IMR-90 (cell line): ENCODE measurements around the gene ATG5. TPM values are rescaled to one million over a fixed set of nuclear protein-coding genes. Genes with fewer than 3 reads are reported as not detected.

Source experiments
- ATAC-seq: fragments of 200-7000 bp; cut with Tn5 transposase; 2 replicates; pipeline ENCODE4 v1.9.1; 2020; ENCODE audit warnings: low read depth, mild to moderate bottlenecking, moderate library complexity
- BruUV-seq: library from RNA; stranded (reverse); fragments of 400-500 nt; replicated peaks from 2 replicates; lab custom pipeline; 2021; lab: Mats Ljungman, UMichigan
- CTCF ChIA-PET: fragments of 300-600 bp; formaldehyde crosslinking; extraction: SDS; loops from one replicate; lab custom pipeline; 2021; ENCODE audit warnings: antibody characterized with exemption; lab: Yijun Ruan, JAX
- POLR2A ChIA-PET: fragments of 300-600 bp; sonication (Branson Sonifier 250); formaldehyde crosslinking; loops from one replicate; lab custom pipeline; 2022; ENCODE audit warnings: antibody characterized with exemption; ENCODE audit not compliant: unreplicated experiment; lab: Charles Lee
- DNase-seq: peaks from one replicate; pipeline ENCODE4 v3.0.0; 2013
- H2AFZ ChIP-seq: replicated peaks from 2 replicates; pipeline ENCODE3; 2013; ENCODE audit warnings: low read length, mild to moderate bottlenecking; ENCODE audit not compliant: poor library complexity
- H2AK5ac ChIP-seq: 2 replicates; pipeline ENCODE4 v1.6.1; 2013; ENCODE audit warnings: low read depth, low read length, inconsistent platforms
- H2AK9ac ChIP-seq: replicated peaks from 2 replicates; pipeline ENCODE3; 2013; ENCODE audit warnings: mild to moderate bottlenecking, low read depth, low read length, moderate library complexity; ENCODE audit not compliant: poor library complexity
- H2BK120ac ChIP-seq: 2 replicates; pipeline ENCODE4 v1.6.1; 2013; ENCODE audit warnings: low read depth, low read length, inconsistent platforms
- H2BK15ac ChIP-seq: 3 replicates; pipeline ENCODE4 v1.6.1; 2013; ENCODE audit warnings: low read depth, low read length, inconsistent platforms
- H2BK20ac ChIP-seq: 2 replicates; pipeline ENCODE4 v1.6.1; 2013; ENCODE audit warnings: low read depth, mild to moderate bottlenecking, inconsistent platforms, low read length, moderate library complexity
- H2BK5ac ChIP-seq: 2 replicates; pipeline ENCODE4 v1.6.1; 2013; ENCODE audit warnings: mild to moderate bottlenecking, low read depth, low read length, inconsistent platforms; ENCODE audit not compliant: poor library complexity, severe bottlenecking
- H3K14ac ChIP-seq: replicated peaks from 2 replicates; pipeline ENCODE4 v1.6.1; 2013; ENCODE audit warnings: low read depth, low read length, inconsistent platforms
- H3K18ac ChIP-seq: 2 replicates; pipeline ENCODE4 v1.6.1; 2013; ENCODE audit warnings: low read depth, low read length, control low read depth
- H3K23ac ChIP-seq: 2 replicates; pipeline ENCODE4 v1.6.1; 2013; ENCODE audit warnings: low read depth, low read length, inconsistent platforms
- H3K27ac ChIP-seq: 2 replicates; pipeline ENCODE4 v1.5.1; 2013; ENCODE audit warnings: mild to moderate bottlenecking, control low read depth, low read length; ENCODE audit not compliant: insufficient read depth
- H3K27me3 ChIP-seq: 2 replicates; pipeline ENCODE4 v1.6.1; 2013; ENCODE audit warnings: low read length; ENCODE audit not compliant: control insufficient read depth, insufficient read depth
- H3K36me3 ChIP-seq: 2 replicates; pipeline ENCODE4 v1.6.1; 2013; ENCODE audit warnings: low read length, mixed read lengths; ENCODE audit not compliant: control insufficient read depth, insufficient read depth
- H3K4ac ChIP-seq: 2 replicates; pipeline ENCODE4 v1.6.1; 2013; ENCODE audit warnings: low read depth, low read length, inconsistent platforms
- H3K4me1 ChIP-seq: 2 replicates; pipeline ENCODE4 v1.6.1; 2013; ENCODE audit warnings: low read length, mixed read lengths; ENCODE audit not compliant: control insufficient read depth, insufficient read depth
- H3K4me2 ChIP-seq: 2 replicates; pipeline ENCODE4 v1.6.1; 2013; ENCODE audit warnings: low read depth, mild to moderate bottlenecking, control low read depth, low read length, moderate library complexity
- H3K4me3 ChIP-seq: 2 replicates; pipeline ENCODE4 v1.5.1; 2013; ENCODE audit warnings: low read depth, mild to moderate bottlenecking, control low read depth, low read length, moderate library complexity; ENCODE audit not compliant: insufficient read depth
- H3K56ac ChIP-seq: 2 replicates; pipeline ENCODE4 v1.6.1; 2013; ENCODE audit warnings: low read length, inconsistent platforms; ENCODE audit not compliant: insufficient read depth; ENCODE audit errors: extremely low read depth
- H3K79me1 ChIP-seq, 2 experiments: 2 replicates each; pipeline ENCODE4 v1.6.1; 2013; ENCODE audit warnings: low read length in 2 of 2, inconsistent platforms in 1 of 2, low read depth in 1 of 2
- H3K9ac ChIP-seq: 2 replicates; pipeline ENCODE4 v1.6.1; 2013; ENCODE audit warnings: low read depth, low read length, control low read depth
- H3K9me1 ChIP-seq: 2 replicates; pipeline ENCODE4 v1.6.1; 2013; ENCODE audit warnings: low read length, inconsistent platforms; ENCODE audit not compliant: insufficient read depth
- H3K9me3 ChIP-seq: 2 replicates; pipeline ENCODE4 v1.6.1; 2013; ENCODE audit warnings: low read length; ENCODE audit not compliant: control insufficient read depth, insufficient read depth
- H4K20me1 ChIP-seq: 2 replicates; pipeline ENCODE4 v1.6.1; 2013; ENCODE audit warnings: low read length, inconsistent platforms; ENCODE audit not compliant: insufficient read depth
- H4K5ac ChIP-seq: 2 replicates; pipeline ENCODE4 v1.6.1; 2013; ENCODE audit warnings: mild to moderate bottlenecking, low read depth, low read length, control low read depth
- H4K8ac ChIP-seq, 2 experiments: 2 replicates each; pipeline ENCODE4 v1.6.1; 2013; ENCODE audit warnings: low read depth in 2 of 2, low read length in 2 of 2, control low read depth in 1 of 2, inconsistent platforms in 1 of 2
- H4K91ac ChIP-seq: 2 replicates; pipeline ENCODE4 v1.6.1; 2013; ENCODE audit warnings: low read depth, low read length, inconsistent platforms; ENCODE audit not compliant: insufficient read depth
- BHLHE40 ChIP-seq: fragments of 150-350 bp; IDR thresholded peaks from 2 replicates; pipeline ENCODE4 v1.6.1; 2016; ENCODE audit warnings: mild to moderate bottlenecking, low read depth, low read length
- CEBPB ChIP-seq: IDR thresholded peaks from 2 replicates; pipeline ENCODE4 v1.6.1; 2012; ENCODE audit warnings: low read depth, low read length, improper control_type of control experiment
- FOS ChIP-seq: fragments of 150-350 bp; IDR thresholded peaks from 2 replicates; pipeline ENCODE4 v1.6.1; 2016; ENCODE audit warnings: low read depth, low read length
- MAFK ChIP-seq: IDR thresholded peaks from 2 replicates; pipeline ENCODE4 v1.6.1; 2012; ENCODE audit warnings: low read depth, low read length, improper control_type of control experiment
- MXI1 ChIP-seq: IDR thresholded peaks from 2 replicates; pipeline ENCODE4 v1.6.1; 2012; ENCODE audit warnings: low read depth, mild to moderate bottlenecking, low read length, moderate library complexity, borderline replicate concordance
- NFE2L2 ChIP-seq: fragments of 150-350 bp; IDR thresholded peaks from 2 replicates; pipeline ENCODE4 v1.6.1; 2016; ENCODE audit warnings: low read depth, mild to moderate bottlenecking, low read length
- RFX5 ChIP-seq: IDR thresholded peaks from 2 replicates; pipeline ENCODE4 v1.8.0; 2012; ENCODE audit warnings: low read depth, mild to moderate bottlenecking, low read length, moderate library complexity
- SMC3 ChIP-seq: fragments of 150-350 bp; IDR thresholded peaks from 2 replicates; pipeline ENCODE4 v1.6.1; 2016; ENCODE audit warnings: low read depth, mild to moderate bottlenecking, antibody characterized with exemption, low read length, moderate library complexity
- WGBS, 2 experiments: methylation state at CpG; one replicate each; pipeline versions ENCODE4 v1.1.5 to v1.1.7; 2013; ENCODE audit warnings: missing lambda C conversion rate in 2 of 2; ENCODE audit not compliant: insufficient read length in 1 of 2; ENCODE audit errors: extremely low coverage in 2 of 2; 5-methylcytosine and 5-hydroxymethylcytosine counted together
- dilution Hi-C: fragments of 300-500 bp; cut with HindIII; formaldehyde crosslinking; loops from one replicate; pipeline ENCODE4 v1.14.3; 2018; ENCODE audit warnings: low sequenced_read_pairs; ENCODE audit not compliant: unreplicated experiment
- in situ Hi-C: fragments of 300-500 bp; cut with MboI; formaldehyde crosslinking; loops from 3 replicates; pipeline ENCODE4 v1.14.3; 2019; ENCODE audit warnings: low sequenced_read_pairs, inconsistent platforms, mixed read lengths
- intact Hi-C: fragments of 100-400 bp; cut with micrococcal nuclease; formaldehyde crosslinking; loops from 2 replicates; pipeline ENCODE4 v1.10.0; 2022
- polyA plus RNA-seq, 3 experiments: library from polyadenylated mRNA; depleted of rRNA; stranded (reverse); fragments of >200 nt; gene quantifications; 2 replicates each; pipeline ENCODE4 v1.2.3, GENCODE V29; 2012; ENCODE audit warnings: low replicate concordance in 1 of 3
- total RNA-seq: library from RNA; depleted of rRNA; stranded (reverse); fragments of >200 nt; gene quantifications from 2 replicates; pipeline ENCODE4 v1.2.3, GENCODE V29; 2012
- TF ChIP-seq, protein P1 (sequence below): fragments of 150-350 bp; IDR thresholded peaks from 2 replicates; pipeline ENCODE4 v1.6.1; 2017; ENCODE audit warnings: mild to moderate bottlenecking, antibody characterized with exemption, low read length, low read depth
- TF ChIP-seq, protein P2 (sequence below): fragments of 150-350 bp; IDR thresholded peaks from 2 replicates; pipeline ENCODE4 v1.6.1; 2016; ENCODE audit warnings: low read depth, mild to moderate bottlenecking, low read length, moderate library complexity, borderline replicate concordance
- TF ChIP-seq, protein P3 (sequence below): conservative IDR thresholded peaks from 2 replicates; pipeline ENCODE4 v1.5.1; 2012; ENCODE audit warnings: mild to moderate bottlenecking, low read depth, low read length, improper control_type of control experiment

Gene ATG5
- total and polyA plus RNA-seq, 2 of the 4 experiments (the other 2 are of a cell fraction), result 13.5 to 28.0 TPM

DNA sequence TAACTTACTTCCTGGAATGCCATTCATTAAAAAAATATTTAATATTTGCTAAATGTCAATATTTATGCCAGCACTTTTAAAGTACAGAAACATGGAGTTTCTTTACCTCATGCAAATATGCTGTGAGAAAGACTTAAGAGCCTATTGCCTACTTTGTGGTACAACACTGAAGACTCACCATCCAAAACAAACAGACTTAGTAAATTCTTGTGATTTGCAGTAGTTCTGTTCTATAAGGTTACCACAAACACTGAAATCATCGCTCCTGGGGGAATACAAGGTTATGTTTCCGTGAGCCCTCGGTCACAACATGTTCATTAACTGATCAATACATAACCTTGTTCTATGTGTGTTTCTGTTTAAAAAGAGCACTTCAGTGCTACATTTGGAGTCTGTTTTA, 78.3 kb downstream of the ATG5 start:
- Histone ChIP-seq H3K27ac (no peak overlapping the region), H2AK5ac (no peak overlapping the region), H3K56ac (no peak overlapping the region)

More for the DNA sequence above, 78.3 kb downstream of the ATG5 start:
- no peak overlapping the region for H2AFZ ChIP-seq
- no peak overlapping the region for H2BK20ac ChIP-seq
- no peak overlapping the region for H3K14ac ChIP-seq
- H3K79me1 ChIP-seq, result peaks cover 6 to 9% of the 10 kb centered on the region in 2 experiments; a peak in 3 of 4 replicates
- peaks cover 2% of the 10 kb centered on the region; the same call in 1 of the 2 replicates for H3K4me1 ChIP-seq
- WGBS, 2 experiments, result no CpG with 5 or more reads among the region's 3 CpGs
- no peak overlapping the region for H2BK5ac ChIP-seq
- H3K4me2 ChIP-seq, result peak overlapping the region; percentile 28; the same call in 1 of the 2 replicates
- dilution Hi-C loops (no loop called here), in situ Hi-C loops (no loop called here), intact Hi-C loops (loop anchor here (5.0 kb wide), 1 partner anchor 40 kb away; no protein-coding TSS in a partner anchor)
- no TSS peak for BruUV-seq
- H2BK120ac ChIP-seq, result no peak overlapping the region
- H3K4ac ChIP-seq, result no peak overlapping the region
- H4K5ac ChIP-seq, result no peak overlapping the region
- TF ChIP-seq, protein P1, sequence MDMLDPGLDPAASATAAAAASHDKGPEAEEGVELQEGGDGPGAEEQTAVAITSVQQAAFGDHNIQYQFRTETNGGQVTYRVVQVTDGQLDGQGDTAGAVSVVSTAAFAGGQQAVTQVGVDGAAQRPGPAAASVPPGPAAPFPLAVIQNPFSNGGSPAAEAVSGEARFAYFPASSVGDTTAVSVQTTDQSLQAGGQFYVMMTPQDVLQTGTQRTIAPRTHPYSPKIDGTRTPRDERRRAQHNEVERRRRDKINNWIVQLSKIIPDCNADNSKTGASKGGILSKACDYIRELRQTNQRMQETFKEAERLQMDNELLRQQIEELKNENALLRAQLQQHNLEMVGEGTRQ, result no peak
- TF ChIP-seq BHLHE40, result no peak
- TF ChIP-seq RFX5, result no peak
- no peak for TF ChIP-seq FOS
- no peak for TF ChIP-seq MAFK
- TF ChIP-seq, protein P2, sequence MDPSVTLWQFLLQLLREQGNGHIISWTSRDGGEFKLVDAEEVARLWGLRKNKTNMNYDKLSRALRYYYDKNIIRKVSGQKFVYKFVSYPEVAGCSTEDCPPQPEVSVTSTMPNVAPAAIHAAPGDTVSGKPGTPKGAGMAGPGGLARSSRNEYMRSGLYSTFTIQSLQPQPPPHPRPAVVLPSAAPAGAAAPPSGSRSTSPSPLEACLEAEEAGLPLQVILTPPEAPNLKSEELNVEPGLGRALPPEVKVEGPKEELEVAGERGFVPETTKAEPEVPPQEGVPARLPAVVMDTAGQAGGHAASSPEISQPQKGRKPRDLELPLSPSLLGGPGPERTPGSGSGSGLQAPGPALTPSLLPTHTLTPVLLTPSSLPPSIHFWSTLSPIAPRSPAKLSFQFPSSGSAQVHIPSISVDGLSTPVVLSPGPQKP, result no peak
- TF ChIP-seq NFE2L2, result no peak
- TF ChIP-seq, protein P3, sequence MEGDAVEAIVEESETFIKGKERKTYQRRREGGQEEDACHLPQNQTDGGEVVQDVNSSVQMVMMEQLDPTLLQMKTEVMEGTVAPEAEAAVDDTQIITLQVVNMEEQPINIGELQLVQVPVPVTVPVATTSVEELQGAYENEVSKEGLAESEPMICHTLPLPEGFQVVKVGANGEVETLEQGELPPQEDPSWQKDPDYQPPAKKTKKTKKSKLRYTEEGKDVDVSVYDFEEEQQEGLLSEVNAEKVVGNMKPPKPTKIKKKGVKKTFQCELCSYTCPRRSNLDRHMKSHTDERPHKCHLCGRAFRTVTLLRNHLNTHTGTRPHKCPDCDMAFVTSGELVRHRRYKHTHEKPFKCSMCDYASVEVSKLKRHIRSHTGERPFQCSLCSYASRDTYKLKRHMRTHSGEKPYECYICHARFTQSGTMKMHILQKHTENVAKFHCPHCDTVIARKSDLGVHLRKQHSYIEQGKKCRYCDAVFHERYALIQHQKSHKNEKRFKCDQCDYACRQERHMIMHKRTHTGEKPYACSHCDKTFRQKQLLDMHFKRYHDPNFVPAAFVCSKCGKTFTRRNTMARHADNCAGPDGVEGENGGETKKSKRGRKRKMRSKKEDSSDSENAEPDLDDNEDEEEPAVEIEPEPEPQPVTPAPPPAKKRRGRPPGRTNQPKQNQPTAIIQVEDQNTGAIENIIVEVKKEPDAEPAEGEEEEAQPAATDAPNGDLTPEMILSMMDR, result no peak
- no peak for TF ChIP-seq SMC3
- TF ChIP-seq CEBPB, result no peak
- no peak for TF ChIP-seq MXI1
- no peak overlapping the region for H2BK15ac ChIP-seq
- peak; percentile 44 for DNase-seq
- H3K9me1 ChIP-seq, result no peaks in the 10 kb centered on the region
- no peak overlapping the region for H3K23ac ChIP-seq
- H3K27me3 ChIP-seq, result no peaks in the 10 kb centered on the region
- H4K91ac ChIP-seq, result no peak overlapping the region
- no peaks in the 10 kb centered on the region for H3K9me3 ChIP-seq
- H3K9ac ChIP-seq, result no peak overlapping the region
- peaks cover 2% of the 10 kb centered on the region; the same call in 1 of the 2 replicates for H4K20me1 ChIP-seq
- ATAC-seq, result peak; percentile 57
- ChIA-PET CTCF (no interaction called here), POLR2A (no interaction called here)
- 0 out of 2 replicates have a peak, but pooled peaks cover 3% of the 10 kb centered on the region for H3K36me3 ChIP-seq
- no peak overlapping the region for H2AK9ac ChIP-seq
- H3K18ac ChIP-seq, result no peak overlapping the region; the same call in 1 of the 2 replicates
- H3K4me3 ChIP-seq, result no peak overlapping the region
- no peak overlapping the region for H4K8ac ChIP-seq
